Ishikawa (cell line): ENCODE results near the gene ERF.

Source experiments
- CEBPB ChIP-seq: IDR thresholded peaks from 2 replicates; pipeline ENCODE4 v1.6.1; 2012
- CREB1 ChIP-seq: IDR thresholded peaks from 2 replicates; pipeline ENCODE4 v1.6.1; 2012; ENCODE audit warnings: low read depth
- EGR1 ChIP-seq: IDR thresholded peaks from 2 replicates; pipeline ENCODE4 v1.6.1; 2012
- EP300 ChIP-seq: IDR thresholded peaks from 2 replicates; pipeline ENCODE4 v1.6.1; 2012; ENCODE audit warnings: borderline replicate concordance
- FOXM1 ChIP-seq: IDR thresholded peaks from 2 replicates; pipeline ENCODE4 v1.6.1; 2012; ENCODE audit warnings: low read depth, borderline replicate concordance
- NFIC ChIP-seq: IDR thresholded peaks from 2 replicates; pipeline ENCODE4 v1.6.1; 2012
- RAD21 ChIP-seq: IDR thresholded peaks from 2 replicates; pipeline ENCODE4 v1.6.1; 2012; ENCODE audit warnings: low read depth
- TAF1 ChIP-seq: IDR thresholded peaks from 2 replicates; pipeline ENCODE4 v1.6.1; 2012; ENCODE audit warnings: low read depth, mild to moderate bottlenecking
- TCF12 ChIP-seq: IDR thresholded peaks from 2 replicates; pipeline ENCODE4 v1.6.1; 2012; ENCODE audit warnings: low read depth
- TEAD4 ChIP-seq: IDR thresholded peaks from 2 replicates; pipeline ENCODE4 v1.6.1; 2012
- YY1 ChIP-seq: IDR thresholded peaks from 2 replicates; pipeline ENCODE4 v1.6.1; 2012; ENCODE audit warnings: low read depth
- ZBTB7A ChIP-seq: IDR thresholded peaks from 2 replicates; pipeline ENCODE4 v1.6.1; 2012; ENCODE audit warnings: low read depth
- TF ChIP-seq, protein P1 (sequence below): IDR thresholded peaks from 2 replicates; pipeline ENCODE4 v1.6.1; 2012
- TF ChIP-seq, protein P2 (sequence below): IDR thresholded peaks from 2 replicates; pipeline ENCODE4 v1.6.1; 2012
- TF ChIP-seq, protein P3 (sequence below): IDR thresholded peaks from 2 replicates; pipeline ENCODE4 v1.6.1; 2012; ENCODE audit warnings: low read depth, mild to moderate bottlenecking

The ERF gene

DNA sequence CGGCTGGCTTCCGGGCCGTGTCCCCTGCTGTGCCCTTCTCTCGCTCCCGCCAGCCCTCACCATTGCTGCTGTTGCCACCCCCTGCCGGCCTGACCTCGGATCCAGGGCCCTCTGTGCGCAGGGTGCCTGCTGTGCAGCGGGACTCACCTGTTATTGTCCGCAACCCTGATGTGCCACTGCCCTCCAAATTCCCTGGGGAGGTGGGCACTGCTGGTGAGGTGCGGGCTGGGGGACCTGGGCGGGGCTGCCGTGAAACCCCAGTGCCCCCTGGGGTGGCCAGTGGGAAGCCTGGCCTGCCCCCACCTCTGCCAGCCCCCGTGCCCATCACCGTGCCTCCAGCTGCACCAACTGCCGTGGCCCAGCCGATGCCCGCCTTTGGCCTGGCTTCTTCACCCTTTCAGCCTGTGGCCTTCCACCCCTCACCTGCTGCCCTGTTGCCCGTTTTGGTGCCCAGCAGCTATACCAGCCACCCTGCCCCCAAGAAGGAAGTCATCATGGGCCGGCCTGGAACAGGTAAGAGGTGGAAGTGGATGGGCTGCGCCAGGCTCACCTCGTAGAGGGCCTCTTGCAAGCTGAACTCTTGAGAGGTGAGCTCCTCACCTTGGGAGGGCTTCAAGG lies 19.2 kb upstream of the ERF start:
- TF ChIP-seq EGR1 (no peak), FOXM1 (no peak), CREB1 (no peak), TAF1 (no peak), ZBTB7A (no peak), YY1 (no peak), CEBPB (no peak), NFIC (no peak), TEAD4 (no peak), TCF12 (no peak), EP300 (no peak), RAD21 (no peak)
- TF ChIP-seq, protein P1, sequence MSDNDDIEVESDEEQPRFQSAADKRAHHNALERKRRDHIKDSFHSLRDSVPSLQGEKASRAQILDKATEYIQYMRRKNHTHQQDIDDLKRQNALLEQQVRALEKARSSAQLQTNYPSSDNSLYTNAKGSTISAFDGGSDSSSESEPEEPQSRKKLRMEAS = no peak
- TF ChIP-seq, protein P2, sequence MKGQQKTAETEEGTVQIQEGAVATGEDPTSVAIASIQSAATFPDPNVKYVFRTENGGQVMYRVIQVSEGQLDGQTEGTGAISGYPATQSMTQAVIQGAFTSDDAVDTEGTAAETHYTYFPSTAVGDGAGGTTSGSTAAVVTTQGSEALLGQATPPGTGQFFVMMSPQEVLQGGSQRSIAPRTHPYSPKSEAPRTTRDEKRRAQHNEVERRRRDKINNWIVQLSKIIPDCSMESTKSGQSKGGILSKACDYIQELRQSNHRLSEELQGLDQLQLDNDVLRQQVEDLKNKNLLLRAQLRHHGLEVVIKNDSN = no peak
- TF ChIP-seq, protein P3, sequence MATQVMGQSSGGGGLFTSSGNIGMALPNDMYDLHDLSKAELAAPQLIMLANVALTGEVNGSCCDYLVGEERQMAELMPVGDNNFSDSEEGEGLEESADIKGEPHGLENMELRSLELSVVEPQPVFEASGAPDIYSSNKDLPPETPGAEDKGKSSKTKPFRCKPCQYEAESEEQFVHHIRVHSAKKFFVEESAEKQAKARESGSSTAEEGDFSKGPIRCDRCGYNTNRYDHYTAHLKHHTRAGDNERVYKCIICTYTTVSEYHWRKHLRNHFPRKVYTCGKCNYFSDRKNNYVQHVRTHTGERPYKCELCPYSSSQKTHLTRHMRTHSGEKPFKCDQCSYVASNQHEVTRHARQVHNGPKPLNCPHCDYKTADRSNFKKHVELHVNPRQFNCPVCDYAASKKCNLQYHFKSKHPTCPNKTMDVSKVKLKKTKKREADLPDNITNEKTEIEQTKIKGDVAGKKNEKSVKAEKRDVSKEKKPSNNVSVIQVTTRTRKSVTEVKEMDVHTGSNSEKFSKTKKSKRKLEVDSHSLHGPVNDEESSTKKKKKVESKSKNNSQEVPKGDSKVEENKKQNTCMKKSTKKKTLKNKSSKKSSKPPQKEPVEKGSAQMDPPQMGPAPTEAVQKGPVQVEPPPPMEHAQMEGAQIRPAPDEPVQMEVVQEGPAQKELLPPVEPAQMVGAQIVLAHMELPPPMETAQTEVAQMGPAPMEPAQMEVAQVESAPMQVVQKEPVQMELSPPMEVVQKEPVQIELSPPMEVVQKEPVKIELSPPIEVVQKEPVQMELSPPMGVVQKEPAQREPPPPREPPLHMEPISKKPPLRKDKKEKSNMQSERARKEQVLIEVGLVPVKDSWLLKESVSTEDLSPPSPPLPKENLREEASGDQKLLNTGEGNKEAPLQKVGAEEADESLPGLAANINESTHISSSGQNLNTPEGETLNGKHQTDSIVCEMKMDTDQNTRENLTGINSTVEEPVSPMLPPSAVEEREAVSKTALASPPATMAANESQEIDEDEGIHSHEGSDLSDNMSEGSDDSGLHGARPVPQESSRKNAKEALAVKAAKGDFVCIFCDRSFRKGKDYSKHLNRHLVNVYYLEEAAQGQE = no peak

DNA sequence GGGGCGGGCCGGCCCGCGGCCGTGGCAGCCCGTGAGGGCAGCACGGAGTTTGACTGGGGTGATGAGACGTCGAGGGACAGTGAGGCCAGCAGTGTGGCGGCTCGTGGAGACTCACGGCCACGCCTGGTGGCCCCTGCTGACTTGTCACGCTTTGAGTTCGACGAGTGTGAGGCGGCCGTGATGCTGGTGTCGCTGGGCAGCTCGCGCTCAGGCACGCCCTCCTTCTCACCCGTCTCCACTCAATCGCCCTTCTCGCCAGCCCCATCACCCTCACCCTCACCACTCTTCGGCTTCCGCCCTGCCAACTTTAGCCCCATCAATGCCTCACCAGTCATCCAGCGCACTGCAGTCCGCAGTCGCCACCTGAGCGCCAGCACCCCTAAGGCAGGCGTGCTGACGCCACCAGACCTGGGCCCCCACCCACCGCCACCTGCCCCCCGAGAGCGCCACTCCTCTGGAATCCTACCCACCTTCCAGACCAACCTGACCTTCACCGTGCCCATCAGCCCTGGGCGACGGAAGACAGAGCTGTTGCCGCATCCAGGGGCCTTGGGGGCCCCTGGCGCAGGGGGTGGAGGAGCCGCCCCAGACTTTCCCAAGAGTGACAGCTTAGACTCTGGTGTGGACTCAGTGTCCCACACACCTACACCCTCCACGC lies 18.6 kb upstream of the ERF start:
- TF ChIP-seq, protein P3 = no peak
- TF ChIP-seq EGR1 (no peak), YY1 (no peak), CREB1 (no peak), NFIC (no peak), FOXM1 (no peak), EP300 (no peak), TEAD4 (no peak), CEBPB (no peak), RAD21 (no peak), TCF12 (no peak), ZBTB7A (no peak), TAF1 (no peak)
- TF ChIP-seq, protein P1 = no peak
- TF ChIP-seq, protein P2 = no peak

DNA sequence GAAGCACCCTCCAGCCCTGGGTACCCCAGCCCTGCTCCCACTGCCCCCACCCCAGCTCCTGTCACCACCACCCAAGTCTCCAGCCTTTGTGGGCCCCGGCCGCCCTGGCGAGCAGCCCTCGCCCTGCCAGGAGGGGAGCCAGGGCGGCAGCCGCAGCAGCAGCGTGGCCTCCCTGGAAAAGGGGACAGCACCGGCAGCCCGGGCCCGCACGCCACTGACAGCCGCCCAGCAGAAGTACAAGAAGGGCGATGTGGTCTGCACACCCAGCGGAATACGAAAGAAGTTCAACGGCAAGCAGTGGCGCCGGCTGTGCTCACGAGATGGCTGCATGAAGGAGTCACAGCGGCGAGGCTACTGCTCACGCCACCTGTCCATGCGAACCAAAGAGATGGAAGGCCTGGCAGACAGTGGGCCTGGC lies 18.1 kb upstream of the ERF start:
- TF ChIP-seq NFIC (no peak), CEBPB (no peak), FOXM1 (no peak)
- TF ChIP-seq, protein P2 = no peak

DNA sequence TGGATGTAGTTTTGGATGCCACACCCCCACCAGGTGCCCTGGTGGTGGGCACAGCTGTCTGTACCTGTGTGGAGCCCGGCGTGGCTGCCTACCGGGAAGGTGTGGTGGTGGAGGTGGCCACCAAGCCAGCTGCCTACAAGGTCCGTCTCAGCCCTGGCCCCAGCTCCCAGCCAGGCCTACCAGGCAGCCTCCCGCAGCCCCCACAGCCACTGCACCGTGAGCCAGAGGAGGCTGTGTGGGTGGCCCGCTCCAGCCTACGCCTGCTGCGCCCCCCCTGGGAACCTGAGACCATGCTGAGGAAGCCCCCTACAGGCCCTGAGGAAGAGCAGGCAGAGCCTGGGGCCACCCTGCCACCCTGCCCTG lies 17.6 kb upstream of the ERF start:
- TF ChIP-seq TCF12 (no peak), CEBPB (no peak), FOXM1 (no peak), TEAD4 (no peak), RAD21 (no peak), NFIC (no peak), YY1 (no peak), CREB1 (no peak), TAF1 (no peak), EP300 (no peak), ZBTB7A (no peak), EGR1 (no peak)
- TF ChIP-seq, protein P3 = no peak
- TF ChIP-seq, protein P2 = no peak
- TF ChIP-seq, protein P1 = no peak
